ENCODE data around the gene LRP11.

The LRP11 gene

DNA sequence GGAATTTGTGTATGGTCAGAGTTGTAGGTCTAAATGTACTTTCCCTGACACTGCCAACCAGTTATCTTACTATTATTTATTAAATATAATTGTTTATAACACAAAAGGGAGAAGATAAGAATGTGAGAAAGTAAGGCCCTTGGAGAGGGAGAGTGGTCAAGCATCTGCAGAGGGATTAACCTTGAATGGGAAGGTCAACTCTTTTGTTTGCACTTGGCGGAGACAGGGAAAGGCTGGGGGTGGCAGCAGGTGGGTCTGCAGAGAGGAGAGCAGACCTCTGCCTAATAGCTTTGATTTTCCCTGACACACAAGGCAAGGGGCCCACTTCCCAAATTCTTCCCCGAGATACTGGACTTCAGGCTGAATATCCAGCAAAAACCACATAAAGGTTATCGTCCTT is 4.2 kb downstream of the LRP11 start:
- Histone ChIP-seq H3K4me3 (ENCODE audit: low read length) (no peak overlapping the region), H3K4me1 (ENCODE audit: low read length) (no peaks in the 10 kb centered on the region)

GRCh38 chr6:149859368-149859767 is 4.8 kb downstream of the LRP11 start:
- Histone ChIP-seq H3K9ac (ENCODE audit: low read length) (no peak overlapping the region), H3K9me2 (replicated peaks; ENCODE audit: insufficient read depth, low read length) (no peaks in the 10 kb centered on the region), H3K4me2 (ENCODE audit: low read depth, low read length) (no peak overlapping the region), H3K27me3 (replicated peaks; ENCODE audit: insufficient read depth, low read length) (no peaks in the 10 kb centered on the region), H3F3A (ENCODE audit: insufficient read depth, low read length) (no peaks in the 10 kb centered on the region), H3K9me3 (replicated peaks; ENCODE audit: insufficient read depth, low read length) (no peaks in the 10 kb centered on the region), H2AFZ (ENCODE audit: low read length) (no peak overlapping the region), H3K4me1 (ENCODE audit: low read length) (no peaks in the 10 kb centered on the region), H3K79me2 (ENCODE audit: low read length) (no peaks in the 10 kb centered on the region), H3K27ac (ENCODE audit: low read length) (no peak overlapping the region), H3K36me3 (replicated peaks; ENCODE audit: insufficient read depth, low read length) (no peaks in the 10 kb centered on the region), H4K20me1 (ENCODE audit: insufficient read depth, low read length) (no peaks in the 10 kb centered on the region), H3K4me3 (ENCODE audit: low read length) (no peak overlapping the region)
- DNase-seq: no peak
- TF ChIP-seq, protein P1, sequence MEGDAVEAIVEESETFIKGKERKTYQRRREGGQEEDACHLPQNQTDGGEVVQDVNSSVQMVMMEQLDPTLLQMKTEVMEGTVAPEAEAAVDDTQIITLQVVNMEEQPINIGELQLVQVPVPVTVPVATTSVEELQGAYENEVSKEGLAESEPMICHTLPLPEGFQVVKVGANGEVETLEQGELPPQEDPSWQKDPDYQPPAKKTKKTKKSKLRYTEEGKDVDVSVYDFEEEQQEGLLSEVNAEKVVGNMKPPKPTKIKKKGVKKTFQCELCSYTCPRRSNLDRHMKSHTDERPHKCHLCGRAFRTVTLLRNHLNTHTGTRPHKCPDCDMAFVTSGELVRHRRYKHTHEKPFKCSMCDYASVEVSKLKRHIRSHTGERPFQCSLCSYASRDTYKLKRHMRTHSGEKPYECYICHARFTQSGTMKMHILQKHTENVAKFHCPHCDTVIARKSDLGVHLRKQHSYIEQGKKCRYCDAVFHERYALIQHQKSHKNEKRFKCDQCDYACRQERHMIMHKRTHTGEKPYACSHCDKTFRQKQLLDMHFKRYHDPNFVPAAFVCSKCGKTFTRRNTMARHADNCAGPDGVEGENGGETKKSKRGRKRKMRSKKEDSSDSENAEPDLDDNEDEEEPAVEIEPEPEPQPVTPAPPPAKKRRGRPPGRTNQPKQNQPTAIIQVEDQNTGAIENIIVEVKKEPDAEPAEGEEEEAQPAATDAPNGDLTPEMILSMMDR (IDR thresholded peaks at IDR 0.05; ENCODE audit: low read length): no peak
- TF ChIP-seq EZH2 (optimal IDR thresholded peaks at IDR 0.05; ENCODE audit: low read depth, low read length): no peak
- TF ChIP-seq EZH2phosphoT487 (IDR thresholded peaks at IDR 0.05; ENCODE audit: low read length): no peak

More for the DNA sequence above, 4.2 kb downstream of the LRP11 start:
- no peak for DNase-seq
- no peak overlapping the region for H2AFZ ChIP-seq (ENCODE audit: low read length)
- TF ChIP-seq EZH2phosphoT487 (IDR thresholded peaks at IDR 0.05; ENCODE audit: low read length) (no peak), EZH2 (optimal IDR thresholded peaks at IDR 0.05; ENCODE audit: low read depth, low read length) (no peak)
- TF ChIP-seq, protein P1 (IDR thresholded peaks at IDR 0.05; ENCODE audit: low read length): no peak
- H3K36me3 ChIP-seq (replicated peaks; ENCODE audit: insufficient read depth, low read length): no peaks in the 10 kb centered on the region
- H3F3A ChIP-seq (ENCODE audit: insufficient read depth, low read length): no peaks in the 10 kb centered on the region
- H4K20me1 ChIP-seq (ENCODE audit: insufficient read depth, low read length): no peaks in the 10 kb centered on the region
- H3K9me3 ChIP-seq (replicated peaks; ENCODE audit: insufficient read depth, low read length): no peaks in the 10 kb centered on the region
- no peak overlapping the region for H3K27ac ChIP-seq (ENCODE audit: low read length)
- no peak overlapping the region for H3K9ac ChIP-seq (ENCODE audit: low read length)
- H3K79me2 ChIP-seq (ENCODE audit: low read length): no peaks in the 10 kb centered on the region
- no peaks in the 10 kb centered on the region for H3K27me3 ChIP-seq (replicated peaks; ENCODE audit: insufficient read depth, low read length)
- no peak overlapping the region for H3K4me2 ChIP-seq (ENCODE audit: low read depth, low read length)
- no peaks in the 10 kb centered on the region for H3K9me2 ChIP-seq (replicated peaks; ENCODE audit: insufficient read depth, low read length)

- Histone ChIP-seq H3K4me2 (ENCODE audit: low read depth, low read length) (no peak overlapping the region), H3K4me1 (ENCODE audit: low read length) (no peaks in the 10 kb centered on the region), H3K27ac (ENCODE audit: low read length) (no peak overlapping the region)
Measured at GRCh38 chr6:149857541-149857940, 6.6 kb downstream of the LRP11 start.

More at GRCh38 chr6:149857541-149857940, 6.6 kb downstream of the LRP11 start:
- no peaks in the 10 kb centered on the region for H3K79me2 ChIP-seq (ENCODE audit: low read length)
- no peaks in the 10 kb centered on the region for H3K36me3 ChIP-seq (replicated peaks; ENCODE audit: insufficient read depth, low read length)
- no peaks in the 10 kb centered on the region for H3F3A ChIP-seq (ENCODE audit: insufficient read depth, low read length)
- no peaks in the 10 kb centered on the region for H3K27me3 ChIP-seq (replicated peaks; ENCODE audit: insufficient read depth, low read length)
- H2AFZ ChIP-seq (ENCODE audit: low read length): no peak overlapping the region
- H3K9me3 ChIP-seq (replicated peaks; ENCODE audit: insufficient read depth, low read length): no peaks in the 10 kb centered on the region
- no peak overlapping the region for H3K4me3 ChIP-seq (ENCODE audit: low read length)
- DNase-seq: no peak
- no peak for TF ChIP-seq EZH2 (optimal IDR thresholded peaks at IDR 0.05; ENCODE audit: low read depth, low read length)
- no peak for TF ChIP-seq EZH2phosphoT487 (IDR thresholded peaks at IDR 0.05; ENCODE audit: low read length)
- TF ChIP-seq, protein P1 (IDR thresholded peaks at IDR 0.05; ENCODE audit: low read length): no peak
- H3K9me2 ChIP-seq (replicated peaks; ENCODE audit: insufficient read depth, low read length): no peaks in the 10 kb centered on the region
- no peak overlapping the region for H3K9ac ChIP-seq (ENCODE audit: low read length)
- H4K20me1 ChIP-seq (ENCODE audit: insufficient read depth, low read length): no peaks in the 10 kb centered on the region

Data from MM.1S (cell line).